GM19328 (cell line): Measurements from ENCODE around the gene IL1F10.
"Not testable (repeated sequence)": the region's sequence is repeated elsewhere in the genome, so short reads cannot be mapped to it uniquely, and the experiment has no call there.

Experiments
- ATAC-seq: cut with Tn5 transposase; IDR thresholded peaks from one replicate; pipeline ENCODE4 v1.9.1; 2021; ENCODE audit warnings: mild to moderate bottlenecking, moderate library complexity; ENCODE audit not compliant: unreplicated experiment

The IL1F10 gene

GRCh38 chr2:113080134-113080533, 12.4 kb downstream of the IL1F10 start:
- ATAC-seq, result no peak

- ATAC-seq, result no peak
These were observed 13.9 kb downstream of the IL1F10 start for GRCh38 chr2:113081488-113082210.

- ATAC-seq, result no peak
These were observed 15.5 kb downstream of the IL1F10 start for GRCh38 chr2:113083296-113083695.

DNA sequence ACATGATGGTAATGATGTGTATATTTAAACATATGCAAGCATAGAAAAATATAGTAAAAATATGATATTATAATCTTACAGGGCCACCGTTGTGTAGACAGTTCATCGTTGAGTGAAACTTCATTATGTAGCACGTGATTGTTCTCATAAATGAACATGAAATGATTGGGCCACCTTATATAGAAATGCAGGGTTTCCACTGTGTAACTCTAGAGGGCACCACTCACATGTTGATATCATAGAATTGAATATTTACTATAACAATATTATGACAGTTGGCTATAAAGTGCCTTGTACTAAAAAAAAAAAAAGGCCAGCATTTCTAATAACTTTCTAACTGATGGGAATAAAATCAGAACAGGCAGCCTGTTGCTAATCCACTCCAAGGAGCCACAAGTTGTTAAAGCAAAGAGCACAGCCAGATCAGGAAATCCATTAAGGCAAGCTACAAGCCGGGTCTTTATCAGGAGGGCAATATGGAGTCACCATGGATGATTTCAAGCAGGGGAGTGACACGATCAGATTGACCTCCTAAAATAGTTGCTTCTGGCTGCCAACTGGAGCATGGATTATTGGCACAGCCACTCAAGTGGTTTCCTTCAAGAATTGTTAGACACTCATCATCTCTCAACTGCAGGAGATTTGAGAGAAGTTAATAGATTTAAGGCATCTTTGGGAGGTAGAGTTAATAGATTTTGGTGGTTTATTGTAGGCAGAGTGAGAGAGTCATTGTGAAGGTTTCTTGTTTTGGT, 16.7 kb downstream of the IL1F10 start:
- ATAC-seq, result no peak

DNA sequence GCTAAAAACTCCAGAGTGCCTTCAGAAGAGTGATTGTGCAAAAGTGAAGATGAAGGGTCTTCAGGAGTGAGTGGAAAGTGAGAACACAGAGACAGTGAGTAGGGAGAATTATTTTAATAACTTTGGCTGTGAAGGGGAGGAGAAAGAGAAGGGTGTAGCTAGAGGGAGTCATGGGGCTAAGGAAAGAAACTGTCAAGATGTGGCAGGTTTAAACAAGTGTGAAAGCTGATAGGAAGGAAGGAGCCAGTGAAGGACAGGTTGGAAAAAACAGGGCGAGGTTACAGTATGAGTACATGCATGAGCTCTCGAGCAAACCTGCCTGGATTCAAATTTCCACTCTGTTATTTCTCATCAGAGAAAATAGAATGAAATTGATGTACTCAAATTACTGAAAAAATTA, 17.8 kb downstream of the IL1F10 start:
- ATAC-seq, result no peak

DNA sequence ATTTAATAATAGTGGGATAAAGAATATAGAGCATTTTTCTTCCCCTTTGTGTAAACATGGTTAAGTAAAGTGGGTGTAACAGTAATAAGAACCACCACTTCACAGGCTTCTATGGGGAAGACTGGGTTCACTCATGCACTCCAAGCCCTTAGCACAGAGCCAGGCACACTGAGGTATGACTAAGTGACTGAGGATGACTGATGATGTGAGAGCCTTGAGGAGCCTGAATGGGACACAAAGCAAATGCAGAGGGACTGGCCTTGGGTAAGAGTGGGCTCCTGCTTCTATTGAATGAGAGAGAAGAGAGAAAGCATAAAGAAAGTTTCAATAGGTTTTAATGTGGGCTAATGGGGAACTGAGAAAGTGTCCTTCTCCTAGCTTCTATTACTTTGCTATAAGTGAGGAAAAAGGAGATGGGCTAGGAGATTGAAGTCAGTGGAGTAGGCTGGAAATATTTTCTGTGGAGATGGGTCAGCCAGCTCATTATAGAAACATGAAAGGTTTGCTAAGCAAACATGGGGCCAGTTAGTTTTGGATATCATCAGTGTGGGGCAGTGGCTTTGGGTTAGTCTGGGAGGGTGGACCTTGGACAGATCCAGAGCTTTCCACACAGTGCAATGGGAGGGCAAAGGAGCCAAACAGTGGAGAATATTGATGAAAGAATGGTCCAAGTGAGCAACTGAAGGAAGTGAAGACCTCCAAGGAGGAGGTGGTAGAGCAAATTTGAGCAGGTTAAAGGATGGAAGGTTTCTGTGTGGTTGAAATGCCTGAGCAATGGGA, 20.6 kb downstream of the IL1F10 start:
- ATAC-seq, result no peak

DNA sequence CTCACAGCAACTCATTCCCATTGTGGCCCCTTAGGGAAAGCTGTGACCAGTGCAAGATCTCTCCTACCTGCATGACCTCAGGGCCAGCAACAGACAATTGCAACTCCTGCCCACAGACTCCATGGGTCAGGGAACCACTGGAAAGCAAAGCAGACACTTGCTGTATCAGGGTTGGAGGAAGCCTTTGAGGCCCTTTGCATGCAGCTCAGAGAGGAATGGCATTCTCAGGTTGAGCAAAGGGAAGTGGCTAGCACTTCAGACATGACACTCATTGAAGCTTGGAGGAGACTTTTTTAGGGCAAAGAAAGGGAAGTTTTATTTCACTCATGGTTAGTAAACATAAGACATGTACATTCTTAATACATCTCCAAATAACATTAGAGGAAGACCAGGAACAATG, 22.1 kb downstream of the IL1F10 start:
- no peak for ATAC-seq

DNA sequence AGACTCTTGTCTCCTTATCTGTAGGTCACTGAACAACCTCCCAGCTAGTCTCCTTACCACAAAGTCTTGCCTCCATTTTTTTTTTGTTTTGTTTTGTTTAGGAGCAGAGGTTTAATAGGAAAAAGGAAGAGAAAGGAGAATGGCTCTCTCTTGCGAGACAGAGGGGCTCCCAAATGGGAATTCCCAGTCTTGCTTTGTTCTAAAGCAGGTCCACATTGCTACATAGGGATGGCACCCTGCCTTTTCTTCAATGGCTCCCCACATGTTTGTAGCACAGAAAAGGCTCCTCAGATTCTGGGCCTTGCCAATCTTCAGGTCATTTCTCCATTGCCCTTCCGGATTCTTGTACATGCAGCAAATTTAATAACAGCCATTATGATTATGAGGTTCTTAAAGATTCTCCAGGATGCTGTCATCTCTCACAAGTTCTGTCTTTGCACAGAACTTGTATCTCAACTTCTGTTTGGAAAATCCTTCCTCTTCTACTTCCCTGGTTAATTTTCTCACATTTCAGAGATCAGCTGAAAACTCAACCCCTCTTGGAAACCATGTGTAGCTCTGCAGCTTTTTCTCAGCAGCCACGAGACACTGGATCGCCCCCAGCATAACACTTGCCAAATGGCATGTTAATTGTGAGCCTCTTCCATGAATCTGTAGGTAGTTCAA, 23.6 kb downstream of the IL1F10 start:
- no peak for ATAC-seq

DNA sequence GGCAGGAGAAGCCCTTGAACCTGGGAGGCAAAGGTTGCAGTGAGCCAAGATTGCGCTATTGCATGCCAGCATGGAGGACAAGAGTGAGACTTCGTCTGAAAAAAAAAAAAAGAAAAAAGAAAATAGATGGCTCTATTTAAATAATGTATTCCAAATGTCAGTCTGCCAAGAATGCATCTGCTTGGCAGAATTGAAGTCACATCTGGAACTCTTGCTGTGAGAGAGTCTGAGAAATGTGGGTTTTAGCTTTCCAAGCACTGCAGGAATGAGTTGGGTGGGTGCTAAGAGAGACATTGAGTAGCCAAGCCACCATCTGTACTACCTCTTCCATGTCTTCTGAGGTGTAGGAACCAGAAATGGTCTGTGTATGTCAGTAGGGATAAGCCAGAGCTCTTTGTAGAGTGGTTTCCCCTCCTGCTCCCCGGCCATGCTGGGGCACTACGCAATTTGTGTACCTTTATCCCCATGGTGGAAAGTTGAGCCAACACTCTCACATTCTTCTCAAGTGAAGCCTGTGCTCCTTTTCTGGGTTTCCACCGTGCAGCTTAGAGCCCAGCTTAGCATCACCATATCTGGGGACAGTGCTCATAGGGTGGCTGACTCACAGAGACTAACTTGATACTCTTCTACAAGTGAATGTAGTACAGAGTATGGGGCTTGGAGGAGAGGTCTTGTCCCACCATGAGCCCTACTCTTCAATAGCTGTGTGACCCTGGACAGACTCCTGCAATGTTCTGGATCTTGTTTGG, 25.3 kb downstream of the IL1F10 start:
- no peak for ATAC-seq

DNA sequence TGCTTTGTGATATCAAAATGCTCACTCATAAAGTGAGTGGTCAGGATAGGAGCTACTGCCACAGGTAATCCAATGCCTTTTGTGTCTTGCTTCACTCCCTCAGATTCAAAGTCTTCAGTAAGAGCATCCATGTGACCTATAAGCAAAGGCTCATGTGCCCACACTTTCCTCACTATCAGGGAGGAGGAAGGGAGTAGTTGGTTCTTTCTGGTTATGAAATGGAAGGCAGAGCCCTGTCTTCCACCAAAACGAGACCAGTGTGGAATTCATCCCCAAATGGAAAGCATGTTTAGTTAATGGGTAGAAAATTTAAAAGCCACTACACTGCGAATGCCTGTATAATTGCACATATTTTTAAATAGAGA, 25.8 kb downstream of the IL1F10 start:
- no peak for ATAC-seq

DNA sequence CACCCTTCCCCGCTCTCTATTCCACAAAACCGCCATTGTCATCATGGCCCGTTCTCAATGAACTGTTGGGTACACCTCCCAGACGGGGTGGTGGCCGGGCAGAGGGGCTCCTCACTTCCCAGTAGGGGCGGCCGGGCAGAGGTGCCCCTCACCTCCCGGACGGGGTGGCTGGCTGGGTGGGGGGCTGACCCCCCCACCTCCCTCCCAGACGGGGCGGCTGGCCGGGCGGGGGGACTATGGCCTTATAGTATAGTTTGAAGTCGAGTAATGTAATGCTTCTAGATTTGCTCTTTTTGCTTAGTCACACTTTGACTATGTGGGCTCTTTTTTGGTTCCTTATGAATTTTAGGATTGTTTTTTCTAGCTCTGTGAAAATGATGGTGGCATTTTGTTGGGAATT, 28.5 kb downstream of the IL1F10 start:
- not testable (repeated sequence) for ATAC-seq

DNA sequence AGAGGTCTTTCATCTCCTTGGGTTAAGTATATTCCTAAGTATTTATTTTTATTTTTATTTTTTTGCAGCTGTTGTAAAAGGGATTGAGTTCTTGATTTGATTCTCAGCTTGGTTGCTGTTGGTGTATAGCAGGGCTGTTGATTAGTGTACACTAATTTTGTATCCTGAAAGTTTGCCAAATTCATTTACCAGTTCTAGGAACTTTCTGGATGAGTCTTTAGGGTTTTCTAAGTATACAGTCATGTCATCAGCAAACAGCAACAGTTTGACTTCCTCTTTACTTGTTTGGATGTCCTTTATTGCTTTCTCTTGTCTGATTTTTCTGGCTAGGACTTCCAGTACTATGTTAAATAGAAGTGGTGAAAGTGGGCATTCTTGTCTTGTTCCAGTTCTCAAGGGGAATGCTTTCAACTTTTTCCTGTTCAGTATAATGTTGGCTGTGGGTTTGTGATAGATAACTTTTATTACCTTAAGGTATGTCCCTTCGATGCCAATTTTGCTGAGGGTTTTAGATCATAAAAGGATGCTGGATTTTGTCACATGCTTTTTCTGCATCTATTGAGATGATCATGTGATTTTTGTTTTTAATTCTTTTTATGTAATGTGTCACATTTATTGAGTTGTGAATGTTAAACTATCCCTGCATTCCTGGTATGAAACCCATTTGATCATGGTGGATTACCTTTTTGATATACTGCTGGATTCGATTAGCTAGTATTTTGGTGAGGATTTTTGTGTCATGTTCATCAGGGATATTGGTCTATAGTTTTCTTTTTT, 29.3 kb downstream of the IL1F10 start:
- ATAC-seq, result not testable (repeated sequence)

DNA sequence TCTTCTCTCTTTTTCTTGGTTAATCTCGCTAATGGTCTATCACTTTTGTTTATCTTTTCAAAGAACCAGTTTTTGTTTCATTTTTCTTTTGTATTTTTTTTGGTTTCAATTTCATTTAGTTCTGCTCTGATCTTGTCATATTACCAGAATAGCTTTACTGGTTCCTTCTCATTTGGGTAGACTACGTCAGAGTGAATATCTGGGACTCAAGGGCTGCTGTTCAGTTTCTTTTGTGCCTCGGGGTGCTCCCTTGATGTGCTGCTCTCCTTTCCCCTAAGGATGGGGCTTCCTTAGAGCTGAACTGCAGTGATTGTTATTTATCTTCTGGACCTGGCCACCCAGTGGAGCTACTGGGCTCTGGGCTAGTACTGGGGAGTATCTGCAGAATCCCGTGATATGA, 30.3 kb downstream of the IL1F10 start:
- ATAC-seq, result no peak

DNA sequence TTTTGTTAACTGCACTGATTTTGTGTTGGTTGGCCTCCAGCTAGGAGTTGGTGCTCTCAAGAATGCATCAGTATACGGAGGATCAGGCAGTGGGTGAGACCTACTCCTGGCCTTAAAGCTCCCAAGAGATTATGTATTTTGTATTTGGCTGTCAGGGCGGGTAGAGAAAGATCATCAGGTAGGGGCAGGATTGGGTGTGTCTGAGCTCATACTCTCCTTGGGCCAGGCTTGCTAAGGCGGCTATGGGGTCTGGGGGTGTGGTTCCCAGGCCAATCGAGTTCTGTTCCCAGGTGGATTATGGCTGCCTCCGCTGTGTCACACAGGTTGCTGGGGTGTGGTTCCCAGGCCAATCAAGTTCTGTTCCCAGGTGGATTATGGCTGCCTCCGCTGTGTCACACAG, 30.8 kb downstream of the IL1F10 start:
- ATAC-seq, result no peak

- ATAC-seq, result no peak
These were observed 34.4 kb downstream of the IL1F10 start for GRCh38 chr2:113102133-113102532.

GRCh38 chr2:113103277-113103676, 35.5 kb downstream of the IL1F10 start:
- ATAC-seq, result no peak

- no peak for ATAC-seq
These were observed 36.4 kb downstream of the IL1F10 start for GRCh38 chr2:113104054-113104611.

DNA sequence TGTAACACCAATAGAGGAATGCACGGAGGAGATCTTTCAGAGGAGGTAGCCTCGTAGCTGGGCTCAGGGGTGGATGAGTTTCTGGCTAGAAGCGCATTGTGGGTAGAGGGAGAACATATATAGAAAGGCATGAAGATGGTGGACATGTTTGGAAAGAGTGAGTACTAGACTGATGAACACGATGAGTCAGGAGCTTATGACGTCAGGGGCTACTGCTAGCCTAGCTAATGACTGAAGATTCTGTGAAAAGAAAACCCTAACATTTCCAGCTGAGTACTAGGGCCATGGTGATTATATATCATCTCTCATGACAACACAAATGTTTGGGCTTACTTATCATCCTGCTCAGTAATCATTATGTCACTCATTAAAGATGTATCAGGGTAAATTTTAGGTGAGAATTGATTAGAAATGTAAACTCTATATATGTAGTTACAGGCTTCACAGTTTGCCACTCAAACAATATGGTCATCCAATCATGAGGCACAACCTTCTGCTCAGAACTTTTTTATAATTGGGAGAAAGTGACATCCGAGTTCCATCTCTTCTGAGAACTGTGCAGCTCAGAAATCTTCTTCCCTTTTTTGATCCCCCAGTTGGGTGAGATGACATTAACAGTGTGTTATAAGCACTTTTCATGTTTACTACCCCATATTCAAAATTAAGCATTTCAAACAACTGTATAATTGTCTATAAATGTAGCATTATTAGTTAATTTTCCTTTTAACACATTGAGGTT, 37.4 kb downstream of the IL1F10 start:
- no peak for ATAC-seq

- ATAC-seq, result no peak
These were observed 43.4 kb downstream of the IL1F10 start for GRCh38 chr2:113111121-113111520.
